Measurements from ENCODE around the gene FANCC.
"Not testable (repeated sequence)": the region's sequence is repeated elsewhere in the genome, so short reads cannot be mapped to it uniquely, and the experiment has no call there.

The FANCC gene

GRCh38 chr9:95285307-95285706, 32.2 kb downstream of the FANCC start:
- Histone ChIP-seq H3K9me3 (ENCODE audit: control insufficient read depth in 1 of 2, low read length in 2 of 2) (peaks cover 0 to 9% of the 10 kb centered on the region in 2 donors), H3K27me3 (ENCODE audit: control insufficient read depth in 1 of 2, insufficient read depth in 2 of 2, low read length in 2 of 2) (no peaks in the 10 kb centered on the region)

GRCh38 chr9:95284162-95285080, 33.1 kb downstream of the FANCC start:
- peaks cover 4 to 13% of the 10 kb centered on the region in 2 donors for H3K4me1 ChIP-seq (ENCODE audit: control insufficient read depth in 1 of 2, insufficient read depth in 2 of 2, low read length in 2 of 2)
- H3K27me3 ChIP-seq (ENCODE audit: control insufficient read depth in 1 of 2, insufficient read depth in 2 of 2, low read length in 2 of 2) = no peaks in the 10 kb centered on the region
- H3K27ac ChIP-seq (ENCODE audit: low read depth, low read length) = no peak overlapping the region
- peaks cover 0 to 9% of the 10 kb centered on the region in 2 donors for H3K9me3 ChIP-seq (ENCODE audit: control insufficient read depth in 1 of 2, low read length in 2 of 2)
- H3K4me3 ChIP-seq (ENCODE audit: low read depth in 1 of 2, low read length in 2 of 2) = peak overlapping the region in 1 of 2 donors; percentile 47
- H3K9ac ChIP-seq (ENCODE audit: low read depth in 1 of 2, low read length in 2 of 2) = no peak overlapping the region
- no peaks in the 10 kb centered on the region for H3K36me3 ChIP-seq (ENCODE audit: control insufficient read depth in 1 of 2, insufficient read depth in 2 of 2, low read length in 2 of 2)

More at GRCh38 chr9:95285307-95285706, 32.2 kb downstream of the FANCC start:
- Histone ChIP-seq H3K36me3 (ENCODE audit: control insufficient read depth in 1 of 2, insufficient read depth in 2 of 2, low read length in 2 of 2) (no peaks in the 10 kb centered on the region), H3K4me3 (ENCODE audit: low read depth in 1 of 2, low read length in 2 of 2) (no peak overlapping the region), H3K4me1 (ENCODE audit: control insufficient read depth in 1 of 2, insufficient read depth in 2 of 2, low read length in 2 of 2) (peaks cover 4 to 13% of the 10 kb centered on the region in 2 donors), H3K9ac (ENCODE audit: low read depth in 1 of 2, low read length in 2 of 2) (no peak overlapping the region), H3K27ac (ENCODE audit: low read depth, low read length) (no peak overlapping the region)

- H3K4me1 ChIP-seq (ENCODE audit: control insufficient read depth in 1 of 2, insufficient read depth in 2 of 2, low read length in 2 of 2) = peaks cover 4 to 13% of the 10 kb centered on the region in 2 donors
- no peak overlapping the region for H3K27ac ChIP-seq (ENCODE audit: low read depth, low read length)
- peaks cover 0 to 9% of the 10 kb centered on the region in 2 donors for H3K9me3 ChIP-seq (ENCODE audit: control insufficient read depth in 1 of 2, low read length in 2 of 2)
- no peak overlapping the region for H3K9ac ChIP-seq (ENCODE audit: low read depth in 1 of 2, low read length in 2 of 2)
- no peak overlapping the region for H3K4me3 ChIP-seq (ENCODE audit: low read depth in 1 of 2, low read length in 2 of 2)
- no peaks in the 10 kb centered on the region for H3K36me3 ChIP-seq (ENCODE audit: control insufficient read depth in 1 of 2, insufficient read depth in 2 of 2, low read length in 2 of 2)
- H3K27me3 ChIP-seq (ENCODE audit: control insufficient read depth in 1 of 2, insufficient read depth in 2 of 2, low read length in 2 of 2) = no peaks in the 10 kb centered on the region
Observed at GRCh38 chr9:95283673-95284072, 33.8 kb downstream of the FANCC start.

- Histone ChIP-seq H3K36me3 (ENCODE audit: control insufficient read depth in 1 of 2, insufficient read depth in 2 of 2, low read length in 2 of 2) (no peaks in the 10 kb centered on the region), H3K9me3 (ENCODE audit: control insufficient read depth in 1 of 2, low read length in 2 of 2) (peaks cover 0 to 9% of the 10 kb centered on the region in 2 donors), H3K27me3 (ENCODE audit: control insufficient read depth in 1 of 2, insufficient read depth in 2 of 2, low read length in 2 of 2) (no peaks in the 10 kb centered on the region), H3K27ac (ENCODE audit: low read depth, low read length) (no peak overlapping the region), H3K9ac (ENCODE audit: low read depth in 1 of 2, low read length in 2 of 2) (no peak overlapping the region), H3K4me3 (ENCODE audit: low read depth in 1 of 2, low read length in 2 of 2) (no peak overlapping the region), H3K4me1 (ENCODE audit: control insufficient read depth in 1 of 2, insufficient read depth in 2 of 2, low read length in 2 of 2) (peaks cover 4 to 13% of the 10 kb centered on the region in 2 donors)
Observed at GRCh38 chr9:95282332-95282731, 35.2 kb downstream of the FANCC start.

GRCh38 chr9:95280745-95281144, 36.8 kb downstream of the FANCC start:
- no peak overlapping the region for H3K4me3 ChIP-seq (ENCODE audit: low read depth in 1 of 2, low read length in 2 of 2)
- H3K9ac ChIP-seq (ENCODE audit: low read depth in 1 of 2, low read length in 2 of 2) = no peak overlapping the region
- H3K27ac ChIP-seq (ENCODE audit: low read depth, low read length) = no peak overlapping the region
- H3K9me3 ChIP-seq (ENCODE audit: control insufficient read depth in 1 of 2, low read length in 2 of 2) = peaks cover 0 to 9% of the 10 kb centered on the region in 2 donors
- H3K4me1 ChIP-seq (ENCODE audit: control insufficient read depth in 1 of 2, insufficient read depth in 2 of 2, low read length in 2 of 2) = peaks cover 4 to 13% of the 10 kb centered on the region in 2 donors
- no peaks in the 10 kb centered on the region for H3K36me3 ChIP-seq (ENCODE audit: control insufficient read depth in 1 of 2, insufficient read depth in 2 of 2, low read length in 2 of 2)
- H3K27me3 ChIP-seq (ENCODE audit: control insufficient read depth in 1 of 2, insufficient read depth in 2 of 2, low read length in 2 of 2) = no peaks in the 10 kb centered on the region

DNA sequence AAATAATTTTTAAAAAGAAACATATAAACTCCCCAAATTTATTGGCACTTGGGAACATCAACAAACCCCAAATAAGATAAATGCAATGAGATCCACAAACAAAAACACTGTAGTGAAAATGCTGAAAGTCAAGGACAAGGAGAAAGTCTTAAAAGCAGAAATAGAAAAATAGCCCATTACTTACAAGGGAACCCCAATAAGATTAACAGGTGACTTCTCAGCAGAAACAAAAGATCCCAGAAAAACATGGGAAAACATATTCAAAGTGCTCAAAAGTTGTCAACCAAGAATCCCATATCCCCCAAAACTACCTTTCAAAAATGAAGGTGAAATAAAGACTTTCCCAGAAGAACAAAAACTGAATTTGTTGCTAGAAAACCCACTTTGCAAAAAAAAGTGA, 40.0 kb downstream of the FANCC start:
- Histone ChIP-seq H3K9me3 (ENCODE audit: control insufficient read depth in 1 of 2, low read length in 2 of 2) (peaks cover 0 to 9% of the 10 kb centered on the region in 2 donors), H3K27ac (ENCODE audit: low read depth, low read length) (no peak overlapping the region), H3K4me1 (ENCODE audit: control insufficient read depth in 1 of 2, insufficient read depth in 2 of 2, low read length in 2 of 2) (no peaks in the 10 kb centered on the region), H3K36me3 (ENCODE audit: control insufficient read depth in 1 of 2, insufficient read depth in 2 of 2, low read length in 2 of 2) (no peaks in the 10 kb centered on the region), H3K27me3 (ENCODE audit: control insufficient read depth in 1 of 2, insufficient read depth in 2 of 2, low read length in 2 of 2) (no peaks in the 10 kb centered on the region), H3K4me3 (ENCODE audit: low read depth in 1 of 2, low read length in 2 of 2) (no peak overlapping the region), H3K9ac (ENCODE audit: low read depth in 1 of 2, low read length in 2 of 2) (no peak overlapping the region)

DNA sequence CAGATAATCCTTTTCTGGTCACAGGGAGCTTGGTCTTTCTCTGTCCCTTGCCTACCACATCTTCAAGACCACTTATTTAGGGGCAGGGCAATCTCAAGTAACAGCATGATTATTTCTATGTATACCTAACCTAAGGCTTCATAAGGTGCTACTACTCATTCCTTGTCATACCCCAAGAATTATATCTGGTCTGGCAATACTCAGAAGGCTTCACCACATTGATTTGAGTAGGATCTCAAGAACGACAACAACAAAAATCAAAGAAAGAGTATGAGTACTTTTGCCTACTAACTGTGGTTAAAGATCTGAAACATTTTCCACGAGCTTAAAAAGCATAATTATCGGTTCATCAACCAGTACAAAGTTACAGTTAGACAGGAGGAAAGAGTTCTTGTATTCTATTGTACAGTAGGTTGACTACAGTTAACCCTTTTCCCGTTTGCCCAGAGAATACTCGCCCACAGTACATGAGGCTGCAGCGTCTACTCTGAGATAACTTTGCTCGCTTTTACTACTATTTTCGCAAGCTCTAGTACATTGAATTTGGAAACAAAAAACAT, 41.0 kb downstream of the FANCC start:
- Histone ChIP-seq H3K36me3 (ENCODE audit: control insufficient read depth in 1 of 2, insufficient read depth in 2 of 2, low read length in 2 of 2) (no peaks in the 10 kb centered on the region), H3K27me3 (ENCODE audit: control insufficient read depth in 1 of 2, insufficient read depth in 2 of 2, low read length in 2 of 2) (no peaks in the 10 kb centered on the region), H3K4me1 (ENCODE audit: control insufficient read depth in 1 of 2, insufficient read depth in 2 of 2, low read length in 2 of 2) (no peaks in the 10 kb centered on the region), H3K4me3 (ENCODE audit: low read depth in 1 of 2, low read length in 2 of 2) (no peak overlapping the region), H3K9ac (ENCODE audit: low read depth in 1 of 2, low read length in 2 of 2) (no peak overlapping the region), H3K27ac (ENCODE audit: low read depth, low read length) (no peak overlapping the region), H3K9me3 (ENCODE audit: control insufficient read depth in 1 of 2, low read length in 2 of 2) (peaks cover 0 to 8% of the 10 kb centered on the region in 2 donors)

GRCh38 chr9:95274160-95274559, 43.3 kb downstream of the FANCC start:
- H3K4me1 ChIP-seq (ENCODE audit: control insufficient read depth in 1 of 2, insufficient read depth in 2 of 2, low read length in 2 of 2); H3K9me3 ChIP-seq (ENCODE audit: control insufficient read depth in 1 of 2, low read length in 2 of 2); H3K36me3 ChIP-seq (ENCODE audit: control insufficient read depth in 1 of 2, insufficient read depth in 2 of 2, low read length in 2 of 2); H3K27me3 ChIP-seq (ENCODE audit: control insufficient read depth in 1 of 2, insufficient read depth in 2 of 2, low read length in 2 of 2); H3K4me3 ChIP-seq (ENCODE audit: low read depth in 1 of 2, low read length in 2 of 2); H3K27ac ChIP-seq (ENCODE audit: low read depth, low read length); H3K9ac ChIP-seq (ENCODE audit: low read depth in 1 of 2, low read length in 2 of 2): not testable (repeated sequence)

DNA sequence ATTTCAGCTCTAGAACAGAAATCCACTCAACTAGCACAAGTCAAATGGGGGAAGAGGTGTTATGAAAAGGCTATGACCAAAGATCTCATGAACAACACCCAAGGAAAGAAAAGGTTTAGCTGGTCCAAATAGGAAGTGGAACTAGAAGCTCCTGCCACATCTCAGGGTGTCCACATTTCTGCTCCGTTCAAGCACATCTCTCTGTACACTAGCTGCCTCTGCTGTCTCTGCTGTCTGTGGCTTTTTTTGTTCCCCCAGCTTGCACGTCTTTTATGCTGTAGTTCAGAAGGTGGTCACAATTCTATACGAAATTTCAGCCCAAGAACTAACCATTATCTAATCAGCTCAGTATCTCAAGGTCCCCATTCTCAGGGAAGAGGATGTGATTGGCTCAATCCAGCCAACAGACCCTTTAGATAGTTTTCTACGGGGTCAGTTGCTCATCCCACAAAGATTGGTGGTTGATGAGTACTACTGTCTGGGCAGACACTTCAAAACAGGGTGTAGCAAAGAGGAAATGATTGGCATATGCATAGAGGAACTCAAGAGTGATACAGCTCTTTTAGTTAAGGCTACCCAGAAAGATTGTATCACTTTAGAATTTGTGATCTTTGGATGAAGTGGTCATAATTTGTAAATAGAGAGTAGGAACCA, 44.0 kb downstream of the FANCC start:
- Histone ChIP-seq H3K4me3 (ENCODE audit: low read depth in 1 of 2, low read length in 2 of 2) (no peak overlapping the region), H3K27ac (ENCODE audit: low read depth, low read length) (no peak overlapping the region)

DNA sequence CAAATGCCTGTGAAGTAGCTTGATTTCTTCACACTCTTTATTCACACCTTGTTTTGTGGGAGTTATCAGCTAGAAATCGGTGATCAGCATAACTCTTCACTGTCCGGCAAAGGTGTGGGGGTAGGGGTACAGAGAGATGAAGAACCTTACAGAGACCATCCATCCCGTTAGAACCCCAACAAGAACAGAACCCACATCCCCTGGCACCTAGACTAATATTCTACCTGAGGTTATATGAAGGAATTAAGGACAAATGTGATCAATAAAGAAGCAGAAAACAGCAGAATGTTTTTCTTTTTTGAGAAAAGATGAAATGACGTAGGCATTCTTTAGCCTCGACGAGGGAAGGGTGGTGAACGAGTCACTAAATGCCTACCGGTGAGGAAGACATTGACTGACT, 44.7 kb downstream of the FANCC start:
- H3K36me3 ChIP-seq (ENCODE audit: control insufficient read depth in 1 of 2, insufficient read depth in 2 of 2, low read length in 2 of 2) = no peaks in the 10 kb centered on the region
- H3K27ac ChIP-seq (ENCODE audit: low read depth, low read length) = no peak overlapping the region
- H3K9ac ChIP-seq (ENCODE audit: low read depth in 1 of 2, low read length in 2 of 2) = no peak overlapping the region
- H3K4me1 ChIP-seq (ENCODE audit: control insufficient read depth in 1 of 2, insufficient read depth in 2 of 2, low read length in 2 of 2) = peaks cover 4 to 9% of the 10 kb centered on the region in 2 donors
- no peak overlapping the region for H3K4me3 ChIP-seq (ENCODE audit: low read depth in 1 of 2, low read length in 2 of 2)
- no peaks in the 10 kb centered on the region for H3K27me3 ChIP-seq (ENCODE audit: control insufficient read depth in 1 of 2, insufficient read depth in 2 of 2, low read length in 2 of 2)
- no peaks in the 10 kb centered on the region for H3K9me3 ChIP-seq (ENCODE audit: control insufficient read depth in 1 of 2, low read length in 2 of 2)

More for the DNA sequence above, 44.0 kb downstream of the FANCC start:
- peaks cover 4 to 9% of the 10 kb centered on the region in 2 donors for H3K4me1 ChIP-seq (ENCODE audit: control insufficient read depth in 1 of 2, insufficient read depth in 2 of 2, low read length in 2 of 2)
- no peaks in the 10 kb centered on the region for H3K27me3 ChIP-seq (ENCODE audit: control insufficient read depth in 1 of 2, insufficient read depth in 2 of 2, low read length in 2 of 2)
- no peak overlapping the region for H3K9ac ChIP-seq (ENCODE audit: low read depth in 1 of 2, low read length in 2 of 2)
- H3K36me3 ChIP-seq (ENCODE audit: control insufficient read depth in 1 of 2, insufficient read depth in 2 of 2, low read length in 2 of 2) = no peaks in the 10 kb centered on the region
- H3K9me3 ChIP-seq (ENCODE audit: control insufficient read depth in 1 of 2, low read length in 2 of 2) = no peaks in the 10 kb centered on the region

Measured in duodenal mucosa (tissue), 2 donors.